Measurements from ENCODE around the gene FAIM2. TPM values are rescaled to one million over a fixed set of nuclear protein-coding genes. Genes with fewer than 3 reads are reported as not detected.

The FAIM2 gene
- total and polyA plus RNA-seq, 9 of the 15 experiments (the other 6 are each of a cell fraction or from before 2014, with no cell fraction given) = 0.01 to 0.10 TPM; not detected in 7

DNA sequence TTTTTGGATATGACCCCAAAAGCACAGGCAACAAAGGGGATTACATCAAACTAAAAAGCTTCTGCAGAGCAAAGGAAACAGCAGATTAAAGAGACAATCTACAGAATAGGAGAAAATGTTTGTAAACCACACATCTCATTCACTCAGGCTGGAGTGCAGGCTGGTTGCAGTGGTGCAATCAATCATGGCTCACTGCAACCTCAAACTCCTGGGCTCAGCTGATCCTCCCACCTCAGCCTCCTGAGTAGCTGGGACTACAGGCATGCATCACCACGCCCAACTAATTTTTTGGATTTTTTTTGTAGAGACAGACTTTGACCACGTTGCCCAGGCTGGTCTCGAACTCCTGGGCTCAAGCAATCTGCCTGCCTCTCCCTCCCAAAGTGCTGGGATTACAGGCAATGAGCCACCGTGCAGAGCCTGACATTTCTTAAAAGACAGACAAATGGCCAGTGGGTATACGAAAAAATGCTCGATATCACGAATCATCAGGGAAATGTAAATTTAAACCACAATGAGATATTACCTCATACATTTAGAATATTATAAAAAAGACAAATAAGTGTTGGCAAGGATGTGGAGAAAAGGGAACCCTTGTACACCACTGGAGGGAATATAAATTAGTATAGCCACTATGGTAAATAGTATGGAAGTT lies 85.3 kb downstream of the FAIM2 start (continued):
- TF ChIP-seq, protein P1, sequence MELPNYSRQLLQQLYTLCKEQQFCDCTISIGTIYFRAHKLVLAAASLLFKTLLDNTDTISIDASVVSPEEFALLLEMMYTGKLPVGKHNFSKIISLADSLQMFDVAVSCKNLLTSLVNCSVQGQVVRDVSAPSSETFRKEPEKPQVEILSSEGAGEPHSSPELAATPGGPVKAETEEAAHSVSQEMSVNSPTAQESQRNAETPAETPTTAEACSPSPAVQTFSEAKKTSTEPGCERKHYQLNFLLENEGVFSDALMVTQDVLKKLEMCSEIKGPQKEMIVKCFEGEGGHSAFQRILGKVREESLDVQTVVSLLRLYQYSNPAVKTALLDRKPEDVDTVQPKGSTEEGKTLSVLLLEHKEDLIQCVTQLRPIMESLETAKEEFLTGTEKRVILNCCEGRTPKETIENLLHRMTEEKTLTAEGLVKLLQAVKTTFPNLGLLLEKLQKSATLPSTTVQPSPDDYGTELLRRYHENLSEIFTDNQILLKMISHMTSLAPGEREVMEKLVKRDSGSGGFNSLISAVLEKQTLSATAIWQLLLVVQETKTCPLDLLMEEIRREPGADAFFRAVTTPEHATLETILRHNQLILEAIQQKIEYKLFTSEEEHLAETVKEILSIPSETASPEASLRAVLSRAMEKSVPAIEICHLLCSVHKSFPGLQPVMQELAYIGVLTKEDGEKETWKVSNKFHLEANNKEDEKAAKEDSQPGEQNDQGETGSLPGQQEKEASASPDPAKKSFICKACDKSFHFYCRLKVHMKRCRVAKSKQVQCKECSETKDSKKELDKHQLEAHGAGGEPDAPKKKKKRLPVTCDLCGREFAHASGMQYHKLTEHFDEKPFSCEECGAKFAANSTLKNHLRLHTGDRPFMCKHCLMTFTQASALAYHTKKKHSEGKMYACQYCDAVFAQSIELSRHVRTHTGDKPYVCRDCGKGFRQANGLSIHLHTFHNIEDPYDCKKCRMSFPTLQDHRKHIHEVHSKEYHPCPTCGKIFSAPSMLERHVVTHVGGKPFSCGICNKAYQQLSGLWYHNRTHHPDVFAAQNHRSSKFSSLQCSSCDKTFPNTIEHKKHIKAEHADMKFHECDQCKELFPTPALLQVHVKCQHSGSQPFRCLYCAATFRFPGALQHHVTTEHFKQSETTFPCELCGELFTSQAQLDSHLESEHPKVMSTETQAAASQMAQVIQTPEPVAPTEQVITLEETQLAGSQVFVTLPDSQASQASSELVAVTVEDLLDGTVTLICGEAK (IDR thresholded peaks at IDR 0.05) = no peak
- TF ChIP-seq, protein P1 (CRISPR knock-in tag; IDR thresholded peaks at IDR 0.05) = no peak
- TF ChIP-seq ZC3H11A (IDR thresholded peaks at IDR 0.05; ENCODE audit: low read depth, low read length) (no peak), KDM4B (IDR thresholded peaks at IDR 0.05; ENCODE audit: borderline replicate concordance in 2 of 2, low read depth in 1 of 2) (no peak)

Other genes starting within 250 kb of the FAIM2 start
Only the 7 nearest of the 12 such genes appear.
- gene NCKAP5L, start 75.5 kb downstream of the FAIM2 start, total RNA-seq (2014; rRNA removed) = 7.3 and 9.4 TPM in 2 replicates
- 1.4 and 2.1 TPM in 2 replicates for gene NCKAP5L, start 75.5 kb downstream of the FAIM2 start, total RNA-seq (2014; rRNA removed; fragmentation: Illumina TruSeq; extraction: Trizol)
- gene NCKAP5L, start 75.5 kb downstream of the FAIM2 start, total RNA-seq (2015; rRNA removed; fragmentation: Illumina TruSeq; extraction: Trizol) = 4.7 and 4.9 TPM in 2 replicates
- gene NCKAP5L, start 75.5 kb downstream of the FAIM2 start, total RNA-seq (2021) = 13.4 and 14.4 TPM in 2 replicates
- 1.7 and 3.6 TPM in 2 replicates for gene NCKAP5L, start 75.5 kb downstream of the FAIM2 start, polyA plus RNA-seq (2011; rRNA removed)
- gene NCKAP5L, start 75.5 kb downstream of the FAIM2 start, polyA plus RNA-seq (2014; fragmentation: Illumina TruSeq; extraction: Trizol) = 3.7 and 7.7 TPM in 2 replicates
- gene NCKAP5L, start 75.5 kb downstream of the FAIM2 start, polyA plus RNA-seq (2014; fragmentation: Nextera tagmentation; extraction: Ambion mirVana) = under 1 TPM; 0.01 to 0.04 TPM
- 4.8 and 6.3 TPM in 2 replicates for gene NCKAP5L, start 75.5 kb downstream of the FAIM2 start, polyA plus RNA-seq (2014; rRNA removed)
- 3.7 and 4.3 TPM in 2 replicates for gene BCDIN3D, start 60.8 kb downstream of the FAIM2 start, total RNA-seq (2014; rRNA removed)
- 4.4 and 4.6 TPM in 2 replicates for gene BCDIN3D, start 60.8 kb downstream of the FAIM2 start, total RNA-seq (2014; rRNA removed; fragmentation: Illumina TruSeq; extraction: Trizol)
- gene BCDIN3D, start 60.8 kb downstream of the FAIM2 start, total RNA-seq (2015; rRNA removed; fragmentation: Illumina TruSeq; extraction: Trizol) = 4.9 TPM in 2 replicates
- gene BCDIN3D, start 60.8 kb downstream of the FAIM2 start, total RNA-seq (2021) = 5.1 and 5.6 TPM in 2 replicates
- 3.7 and 5.6 TPM in 2 replicates for gene BCDIN3D, start 60.8 kb downstream of the FAIM2 start, polyA plus RNA-seq (2011; rRNA removed)
- gene BCDIN3D, start 60.8 kb downstream of the FAIM2 start, polyA plus RNA-seq (2014; fragmentation: Illumina TruSeq; extraction: Trizol) = 5.1 and 5.9 TPM in 2 replicates
- gene BCDIN3D, start 60.8 kb downstream of the FAIM2 start, polyA plus RNA-seq (2014; fragmentation: Nextera tagmentation; extraction: Ambion mirVana) = 1 to 10 TPM; 6.3 to 6.9 TPM
- gene BCDIN3D, start 60.8 kb downstream of the FAIM2 start, polyA plus RNA-seq (2014; rRNA removed) = 5.2 and 5.8 TPM in 2 replicates
- not detected in 2 replicates for gene AQP2, start 46.8 kb upstream of the FAIM2 start, total RNA-seq (2014; rRNA removed)
- not detected in 2 replicates for gene AQP2, start 46.8 kb upstream of the FAIM2 start, total RNA-seq (2014; rRNA removed; fragmentation: Illumina TruSeq; extraction: Trizol)
- not detected in 2 replicates for gene AQP2, start 46.8 kb upstream of the FAIM2 start, total RNA-seq (2015; rRNA removed; fragmentation: Illumina TruSeq; extraction: Trizol)
- gene AQP2, start 46.8 kb upstream of the FAIM2 start, total RNA-seq (2021) = not detected in 2 replicates
- gene AQP2, start 46.8 kb upstream of the FAIM2 start, polyA plus RNA-seq (2011; rRNA removed) = not detected in 2 replicates
- gene AQP2, start 46.8 kb upstream of the FAIM2 start, polyA plus RNA-seq (2014; fragmentation: Illumina TruSeq; extraction: Trizol) = not detected in 2 replicates
- not detected for gene AQP2, start 46.8 kb upstream of the FAIM2 start, polyA plus RNA-seq (2014; fragmentation: Nextera tagmentation; extraction: Ambion mirVana)
- not detected in 2 replicates for gene AQP2, start 46.8 kb upstream of the FAIM2 start, polyA plus RNA-seq (2014; rRNA removed)
- gene AQP5, start 58.0 kb upstream of the FAIM2 start, total RNA-seq (2014; rRNA removed) = not detected in 2 replicates
- not detected in 2 replicates for gene AQP5, start 58.0 kb upstream of the FAIM2 start, total RNA-seq (2014; rRNA removed; fragmentation: Illumina TruSeq; extraction: Trizol)
- gene AQP5, start 58.0 kb upstream of the FAIM2 start, total RNA-seq (2015; rRNA removed; fragmentation: Illumina TruSeq; extraction: Trizol) = not detected in 2 replicates
- gene AQP5, start 58.0 kb upstream of the FAIM2 start, total RNA-seq (2021) = not detected in 2 replicates
- gene AQP5, start 58.0 kb upstream of the FAIM2 start, polyA plus RNA-seq (2011; rRNA removed) = not detected in 2 replicates
- gene AQP5, start 58.0 kb upstream of the FAIM2 start, polyA plus RNA-seq (2014; fragmentation: Illumina TruSeq; extraction: Trizol) = not detected in 2 replicates
- not detected for gene AQP5, start 58.0 kb upstream of the FAIM2 start, polyA plus RNA-seq (2014; fragmentation: Nextera tagmentation; extraction: Ambion mirVana)
- gene AQP5, start 58.0 kb upstream of the FAIM2 start, polyA plus RNA-seq (2014; rRNA removed) = not detected in 2 replicates
- gene AQP6, start 69.0 kb upstream of the FAIM2 start, total RNA-seq (2014; rRNA removed) = 0.05 TPM in 1 of 2 replicates, not detected in the other
- not detected in 2 replicates for gene AQP6, start 69.0 kb upstream of the FAIM2 start, total RNA-seq (2014; rRNA removed; fragmentation: Illumina TruSeq; extraction: Trizol)
- gene AQP6, start 69.0 kb upstream of the FAIM2 start, total RNA-seq (2015; rRNA removed; fragmentation: Illumina TruSeq; extraction: Trizol) = not detected in 2 replicates
- gene AQP6, start 69.0 kb upstream of the FAIM2 start, total RNA-seq (2021) = not detected in 2 replicates
- not detected in 2 replicates for gene AQP6, start 69.0 kb upstream of the FAIM2 start, polyA plus RNA-seq (2011; rRNA removed)
- not detected in 2 replicates for gene AQP6, start 69.0 kb upstream of the FAIM2 start, polyA plus RNA-seq (2014; fragmentation: Illumina TruSeq; extraction: Trizol)
- gene AQP6, start 69.0 kb upstream of the FAIM2 start, polyA plus RNA-seq (2014; fragmentation: Nextera tagmentation; extraction: Ambion mirVana) = not detected
- gene AQP6, start 69.0 kb upstream of the FAIM2 start, polyA plus RNA-seq (2014; rRNA removed) = 0.12 TPM in 1 of 2 replicates, not detected in the other
- gene RACGAP1, start 121.6 kb upstream of the FAIM2 start, total RNA-seq (2014; rRNA removed) = 56.7 and 57.3 TPM in 2 replicates
- gene RACGAP1, start 121.6 kb upstream of the FAIM2 start, total RNA-seq (2014; rRNA removed; fragmentation: Illumina TruSeq; extraction: Trizol) = 85.1 and 93.6 TPM in 2 replicates
- gene RACGAP1, start 121.6 kb upstream of the FAIM2 start, total RNA-seq (2015; rRNA removed; fragmentation: Illumina TruSeq; extraction: Trizol) = 66.2 and 69.9 TPM in 2 replicates
- 86.2 and 88.6 TPM in 2 replicates for gene RACGAP1, start 121.6 kb upstream of the FAIM2 start, total RNA-seq (2021)
- gene RACGAP1, start 121.6 kb upstream of the FAIM2 start, polyA plus RNA-seq (2011; rRNA removed) = 78.6 and 92.9 TPM in 2 replicates
- 79.7 and 80.0 TPM in 2 replicates for gene RACGAP1, start 121.6 kb upstream of the FAIM2 start, polyA plus RNA-seq (2014; fragmentation: Illumina TruSeq; extraction: Trizol)
- 10 to 100 TPM; 56.4 to 71.8 TPM for gene RACGAP1, start 121.6 kb upstream of the FAIM2 start, polyA plus RNA-seq (2014; fragmentation: Nextera tagmentation; extraction: Ambion mirVana)
- 60.4 and 65.3 TPM in 2 replicates for gene RACGAP1, start 121.6 kb upstream of the FAIM2 start, polyA plus RNA-seq (2014; rRNA removed)
- 0.45 and 0.69 TPM in 2 replicates for gene ASIC1, start 153.7 kb upstream of the FAIM2 start, total RNA-seq (2014; rRNA removed)
- 0.15 and 0.22 TPM in 2 replicates for gene ASIC1, start 153.7 kb upstream of the FAIM2 start, total RNA-seq (2014; rRNA removed; fragmentation: Illumina TruSeq; extraction: Trizol)
- gene ASIC1, start 153.7 kb upstream of the FAIM2 start, total RNA-seq (2015; rRNA removed; fragmentation: Illumina TruSeq; extraction: Trizol) = 0.14 and 0.19 TPM in 2 replicates
- 1.2 TPM in 2 replicates for gene ASIC1, start 153.7 kb upstream of the FAIM2 start, total RNA-seq (2021)
- 1.7 and 2.1 TPM in 2 replicates for gene ASIC1, start 153.7 kb upstream of the FAIM2 start, polyA plus RNA-seq (2011; rRNA removed)
- gene ASIC1, start 153.7 kb upstream of the FAIM2 start, polyA plus RNA-seq (2014; fragmentation: Illumina TruSeq; extraction: Trizol) = 0.97 and 1.1 TPM in 2 replicates
- under 1 TPM; 0.01 to 0.17 TPM for gene ASIC1, start 153.7 kb upstream of the FAIM2 start, polyA plus RNA-seq (2014; fragmentation: Nextera tagmentation; extraction: Ambion mirVana)
- gene ASIC1, start 153.7 kb upstream of the FAIM2 start, polyA plus RNA-seq (2014; rRNA removed) = 0.81 and 1.2 TPM in 2 replicates